H1 (cell line): ENCODE data around the gene GPRC5D. TPM values are rescaled to one million over a fixed set of nuclear protein-coding genes. Genes with fewer than 3 reads are reported as not detected.

Experiments used
- CTCF ChIA-PET: fragments of 300-600 bp; sonication (Branson Sonifier 250); formaldehyde crosslinking; loops from one replicate; lab custom pipeline; 2021; ENCODE audit not compliant: partially characterized antibody; lab: Charles Lee
- POLR2A ChIA-PET: fragments of 300-600 bp; sonication (Branson Sonifier 250); formaldehyde crosslinking; loops from one replicate; lab custom pipeline; 2021; ENCODE audit warnings: inconsistent platforms; ENCODE audit not compliant: partially characterized antibody; lab: Charles Lee
- DNase-seq, 2 experiments: peaks; one replicate each; pipeline versions ENCODE4 v3.0.0 to v3.0.0-alpha.2; 2010 to 2022; ENCODE audit warnings: low spot score in 2 of 2, low read depth in 1 of 2, mixed read lengths in 1 of 2
- FAIRE-seq: peaks from 2 replicates; lab custom pipeline; 2011; peaks lifted over from hg19 to GRCh38; lab: Jason Lieb, UNC
- H2AFZ ChIP-seq: 2 replicates; pipeline ENCODE4 v1.8.1; 2012; ENCODE audit warnings: low read length, inconsistent platforms
- H2AK5ac ChIP-seq: 2 replicates; pipeline ENCODE4 v1.6.1; 2013; ENCODE audit warnings: low read depth, low read length
- H2BK120ac ChIP-seq: replicated peaks from 2 replicates; pipeline ENCODE3; 2013; ENCODE audit warnings: low read depth, low read length, inconsistent platforms
- H2BK12ac ChIP-seq: 2 replicates; pipeline ENCODE4 v1.6.1; 2013; ENCODE audit warnings: low read depth, low read length
- H2BK15ac ChIP-seq: 2 replicates; pipeline ENCODE4 v1.6.1; 2013; ENCODE audit warnings: low read length
- H2BK20ac ChIP-seq: 2 replicates; pipeline ENCODE4 v1.6.1; 2013; ENCODE audit warnings: low read length
- H2BK5ac ChIP-seq: 2 replicates; pipeline ENCODE4 v1.6.1; 2013; ENCODE audit warnings: low read depth, low read length
- H3K14ac ChIP-seq: 2 replicates; pipeline ENCODE4 v1.6.1; 2013; ENCODE audit warnings: inconsistent platforms; ENCODE audit not compliant: insufficient read length
- H3K18ac ChIP-seq: 2 replicates; pipeline ENCODE4 v1.6.1; 2013; ENCODE audit warnings: low read length; ENCODE audit errors: extremely low read depth
- H3K23ac ChIP-seq: 2 replicates; pipeline ENCODE4 v1.6.1; 2013; ENCODE audit warnings: inconsistent platforms; ENCODE audit not compliant: insufficient read length
- H3K23me2 ChIP-seq: 2 replicates; pipeline ENCODE4 v1.6.1; 2013; ENCODE audit warnings: low read depth, low read length
- H3K27ac ChIP-seq: 2 replicates; pipeline ENCODE4 v1.6.1; 2011; ENCODE audit warnings: low read depth, low read length, inconsistent platforms
- H3K27me3 ChIP-seq, 4 experiments: replicated peaks in 1 of 4; 1 replicate in 1 of 4; 2 replicates in 3 of 4; pipeline versions ENCODE4 v1.6.1 to v1.8.1; 2011 to 2013; ENCODE audit warnings: low read length in 3 of 4, mild to moderate bottlenecking in 3 of 4, inconsistent platforms in 2 of 4, mixed read lengths in 2 of 4, moderate library complexity in 1 of 4; ENCODE audit not compliant: control insufficient read depth in 3 of 4, insufficient read depth in 3 of 4; ENCODE audit errors: extremely low read depth in 1 of 4
- H3K36me3 ChIP-seq, 4 experiments: 2 replicates each; pipeline versions ENCODE4 v1.6.1 to v1.8.1; 2011 to 2013; ENCODE audit warnings: mild to moderate bottlenecking in 4 of 4, low read length in 3 of 4, moderate library complexity in 2 of 4, control low read depth in 1 of 4, inconsistent platforms in 1 of 4; ENCODE audit not compliant: insufficient read depth in 4 of 4, control insufficient read depth in 2 of 4
- H3K4ac ChIP-seq: replicated peaks from 2 replicates; pipeline ENCODE3; 2013; ENCODE audit warnings: low read length, low read depth, mixed read lengths, inconsistent platforms; ENCODE audit not compliant: insufficient read length
- H3K4me1 ChIP-seq, 4 experiments: replicated peaks in 1 of 4; 1 replicate in 1 of 4; 2 replicates in 3 of 4; pipeline versions ENCODE4 v1.6.1 to v1.8.1; 2011 to 2013; ENCODE audit warnings: low read length in 3 of 4, inconsistent platforms in 2 of 4, mixed read lengths in 1 of 4; ENCODE audit not compliant: insufficient read depth in 4 of 4, control insufficient read depth in 3 of 4
- H3K4me2 ChIP-seq, 2 experiments: 2 replicates each; pipeline versions ENCODE4 v1.6.1 to v1.8.1; 2011 to 2013; ENCODE audit warnings: low read depth in 2 of 2, low read length in 2 of 2, control low read depth in 1 of 2, inconsistent platforms in 1 of 2, mild to moderate bottlenecking in 1 of 2; ENCODE audit not compliant: insufficient read depth in 1 of 2
- H3K4me3 ChIP-seq, 4 experiments: fragments of 200-600, 300-600 bp in 1 of 4; sonication (generic), shearing (Covaris generic), sonication (Bioruptor Twin) in 1 of 4; 2 replicates each; pipeline versions ENCODE4 v1.5.1 to v1.8.1; 2011 to 2016; ENCODE audit warnings: low read length in 4 of 4, low read depth in 3 of 4, control low read depth in 2 of 4, inconsistent platforms in 2 of 4, mild to moderate bottlenecking in 2 of 4, mixed read lengths in 1 of 4, moderate library complexity in 1 of 4; ENCODE audit not compliant: insufficient read depth in 2 of 4; ENCODE audit errors: extremely low read depth in 1 of 4
- H3K56ac ChIP-seq: replicated peaks from 2 replicates; pipeline ENCODE3; 2013; ENCODE audit warnings: low read depth, mild to moderate bottlenecking, mixed read lengths, low read length, inconsistent platforms; ENCODE audit not compliant: insufficient read length
- H3K79me1 ChIP-seq: 2 replicates; pipeline ENCODE4 v1.6.1; 2013; ENCODE audit warnings: low read depth, low read length, control low read depth
- H3K79me2 ChIP-seq, 2 experiments: 2 replicates each; pipeline versions ENCODE4 v1.6.1 to v1.8.1; 2012 to 2013; ENCODE audit warnings: low read length in 2 of 2, mild to moderate bottlenecking in 2 of 2, inconsistent platforms in 1 of 2; ENCODE audit not compliant: insufficient read depth in 2 of 2, control insufficient read depth in 1 of 2
- H3K9ac ChIP-seq, 4 experiments: replicated peaks in 1 of 4; 1 replicate in 1 of 4; 2 replicates in 3 of 4; pipeline versions ENCODE4 v1.6.1 to v1.8.1; 2011 to 2013; ENCODE audit warnings: low read depth in 3 of 4, low read length in 3 of 4, control low read depth in 2 of 4, mild to moderate bottlenecking in 2 of 4, moderate library complexity in 2 of 4, inconsistent platforms in 1 of 4; ENCODE audit errors: extremely low read depth in 1 of 4
- H3K9me3 ChIP-seq, 2 experiments: 2 replicates each; pipeline versions ENCODE4 v1.6.1 to v1.8.1; 2012 to 2013; ENCODE audit warnings: mild to moderate bottlenecking in 2 of 2, moderate library complexity in 2 of 2, control low read depth in 1 of 2, inconsistent platforms in 1 of 2, low read depth in 1 of 2, low read length in 1 of 2, mixed read lengths in 1 of 2; ENCODE audit not compliant: insufficient read depth in 2 of 2
- H4K20me1 ChIP-seq, 2 experiments: replicated peaks in 1 of 2; 2 replicates each; pipeline versions ENCODE3 to v1.8.1; 2011 to 2013; ENCODE audit warnings: inconsistent platforms in 2 of 2, low read length in 2 of 2, mild to moderate bottlenecking in 1 of 2; ENCODE audit not compliant: insufficient read depth in 2 of 2, control insufficient read depth in 1 of 2
- H4K5ac ChIP-seq: 2 replicates; pipeline ENCODE4 v1.6.1; 2013; ENCODE audit warnings: low read length, low read depth, mixed read lengths, inconsistent platforms; ENCODE audit not compliant: insufficient read length
- H4K8ac ChIP-seq: 2 replicates; pipeline ENCODE4 v1.8.0; 2013; ENCODE audit warnings: mild to moderate bottlenecking, moderate library complexity, low read length, inconsistent platforms; ENCODE audit not compliant: insufficient read depth; ENCODE audit errors: extremely low read depth
- H4K91ac ChIP-seq: replicated peaks from 2 replicates; pipeline ENCODE3; 2013; ENCODE audit warnings: low read length, mixed read lengths, inconsistent platforms; ENCODE audit not compliant: insufficient read length
- BCL11A ChIP-seq, 2 experiments: IDR thresholded peaks; one replicate each; pipeline ENCODE4 v1.6.1; 2011; ENCODE audit warnings: low read depth in 2 of 2, low read length in 2 of 2, mild to moderate bottlenecking in 2 of 2
- EGR1 ChIP-seq: IDR thresholded peaks from 2 replicates; pipeline ENCODE4 v1.6.1; 2011; ENCODE audit warnings: low read depth, low read length, borderline replicate concordance
- GABPA ChIP-seq: IDR thresholded peaks from 2 replicates; pipeline ENCODE4 v1.6.1; 2011; ENCODE audit warnings: mild to moderate bottlenecking, low read length, moderate library complexity, borderline replicate concordance; ENCODE audit not compliant: insufficient read depth
- PHF8 ChIP-seq: fragments of 200-600 bp; sonication (generic); conservative IDR thresholded peaks from 2 replicates; pipeline ENCODE4 v1.7.1; 2012; ENCODE audit warnings: low read depth, mild to moderate bottlenecking, inconsistent platforms, low read length, moderate library complexity
- TEAD4 ChIP-seq: IDR thresholded peaks from 2 replicates; pipeline ENCODE4 v1.6.1; 2012; ENCODE audit warnings: low read depth, low read length, inconsistent platforms, mixed read lengths
- WGBS, 2 experiments: shearing (Covaris generic) in 1 of 2; methylation state at CpG; one replicate each; pipeline versions ENCODE4 v1.1.6 to v1.1.7; 2013 to 2015; ENCODE audit warnings: low lambda C conversion rate in 2 of 2, mixed read lengths in 2 of 2, inconsistent platforms in 1 of 2, low coverage in 1 of 2, missing lambda C conversion rate in 1 of 2; ENCODE audit not compliant: insufficient replicate concordance in 2 of 2, insufficient coverage in 1 of 2, insufficient read length in 1 of 2; ENCODE audit errors: extremely low coverage in 1 of 2, missing lambda C conversion rate in 1 of 2; 5-methylcytosine and 5-hydroxymethylcytosine counted together
- polyA plus RNA-seq, 7 experiments: library from polyadenylated mRNA; depleted of rRNA in 3 of 7; stranded (reverse) in 5 of 7; unstranded in 2 of 7; fragments of >200 nt in 5 of 7; fragments of 200-250 nt in 2 of 7; gene quantifications; 1 replicate in 5 of 7; 2 replicates in 1 of 7; 4 replicates in 1 of 7; pipeline versions ENCODE4 v1.2.1 to v1.2.3, GENCODE V29; 2011 to 2013; ENCODE audit warnings: missing spikeins in 2 of 7, mixed read lengths in 2 of 7
- total RNA-seq: library from RNA; stranded (reverse); fragmentation: NEBNext Ultra II Directional; extraction: Animal tissue kit (Norgen Biotek cat#: 25700); gene quantifications from 2 replicates; pipeline ENCODE4 v1.2.1, GENCODE V29; 2021

GPRC5D gene
- total and polyA plus RNA-seq, 2 of the 8 experiments (the other 6 are each of a cell fraction or from before 2014, with no cell fraction given): 0.45 TPM; not detected in 1

DNA sequence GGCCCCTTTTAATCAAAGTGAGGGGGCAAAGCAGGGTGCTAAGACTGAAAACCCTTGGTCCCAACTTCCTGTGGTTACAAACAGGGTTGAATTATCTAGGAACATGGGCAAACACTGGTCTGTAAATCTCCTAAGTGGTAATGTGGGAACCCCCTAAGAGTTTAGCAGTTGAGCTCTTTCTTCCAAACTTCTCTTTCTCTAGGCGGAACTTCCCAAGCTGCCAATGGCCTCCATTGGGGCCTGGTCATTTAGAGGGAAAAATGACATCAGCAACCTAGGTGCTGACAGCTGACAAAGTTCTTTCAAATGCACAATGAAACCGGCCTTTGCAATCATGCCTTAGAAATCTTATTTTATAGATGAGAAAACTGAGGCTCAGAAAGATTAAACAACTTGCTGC is 30.4 kb upstream of the GPRC5D start:
- POLR2A ChIA-PET: no interaction called here
- CTCF ChIA-PET: interaction anchor here (0.8 to 9.5 kb wide), 24 partner anchors 7 to 274 kb away, joined by 3 to 118 read pairs (median 4); partner anchors contain the start of genes FAM234B and GPRC5D
- H3K36me3 ChIP-seq: peaks cover 3 to 31% (median 23%) of the 10 kb centered on the region in 4 experiments; a peak in 7 of 8 replicates
- H4K8ac ChIP-seq: no peak overlapping the region
- no peak overlapping the region for H2AK5ac ChIP-seq
- no peak overlapping the region for H3K4ac ChIP-seq
- peaks cover 0 to 7% (median 2%) of the 10 kb centered on the region in 4 experiments; a peak in 3 of 7 replicates for H3K4me1 ChIP-seq
- DNase-seq (no peak), FAIRE-seq (no peak)
- H3K4me3 ChIP-seq: no peak overlapping the region
- H3K4me2 ChIP-seq: no peak overlapping the region
- no peak overlapping the region for H3K9ac ChIP-seq
- no peak overlapping the region for H3K56ac ChIP-seq
- H2BK20ac ChIP-seq: no peak overlapping the region
- H2BK120ac ChIP-seq: no peak overlapping the region
- no peak overlapping the region for H2BK5ac ChIP-seq
- no peak overlapping the region for H2BK12ac ChIP-seq
- H4K91ac ChIP-seq: no peak overlapping the region
- H3K14ac ChIP-seq: no peak overlapping the region
- no peaks in the 10 kb centered on the region; a peak in 1 of 4 replicates for H3K79me2 ChIP-seq
- H3K27ac ChIP-seq: no peak overlapping the region
- H4K5ac ChIP-seq: no peak overlapping the region
- no peaks in the 10 kb centered on the region for H3K9me3 ChIP-seq
- H4K20me1 ChIP-seq: peaks cover 0 to 2% of the 10 kb centered on the region in 2 experiments
- H2BK15ac ChIP-seq: no peak overlapping the region
- H3K18ac ChIP-seq: no peak overlapping the region
- H3K23me2 ChIP-seq: no peaks in the 10 kb centered on the region
- no peaks in the 10 kb centered on the region for H3K27me3 ChIP-seq
- H3K79me1 ChIP-seq: peaks cover 2% of the 10 kb centered on the region; the same call in 1 of the 2 replicates
- WGBS, 2 experiments: 100% methylated on average over 2 of the region's 2 CpGs; no CpG with 5 or more reads in 1 of the 2 experiments
- H3K23ac ChIP-seq: no peak overlapping the region
- H2AFZ ChIP-seq: no peak overlapping the region
- TF ChIP-seq BCL11A (IDR thresholded peaks at IDR 0.05; ENCODE audit: low read depth in 2 of 2, low read length in 2 of 2): no peak
- TF ChIP-seq TEAD4: no peak
- TF ChIP-seq GABPA: no peak
- no peak for TF ChIP-seq PHF8
- TF ChIP-seq EGR1: no peak
